ENCODE data around the gene LBH. TPM values are rescaled to one million over a fixed set of nuclear protein-coding genes. Genes with fewer than 3 reads are reported as not detected.

The LBH gene
- total RNA-seq, 1 donor, result 25.0 TPM

- no peak for DNase-seq (ENCODE audit: low read depth in 2 of 3, low spot score in 2 of 3)
These were observed 15.2 kb upstream of the LBH start for GRCh38 chr2:30216157-30216556.

GRCh38 chr2:30217644-30218337 is 13.5 kb upstream of the LBH start:
- DNase-seq (ENCODE audit: low read depth in 2 of 3, low spot score in 2 of 3), result no peak

DNA sequence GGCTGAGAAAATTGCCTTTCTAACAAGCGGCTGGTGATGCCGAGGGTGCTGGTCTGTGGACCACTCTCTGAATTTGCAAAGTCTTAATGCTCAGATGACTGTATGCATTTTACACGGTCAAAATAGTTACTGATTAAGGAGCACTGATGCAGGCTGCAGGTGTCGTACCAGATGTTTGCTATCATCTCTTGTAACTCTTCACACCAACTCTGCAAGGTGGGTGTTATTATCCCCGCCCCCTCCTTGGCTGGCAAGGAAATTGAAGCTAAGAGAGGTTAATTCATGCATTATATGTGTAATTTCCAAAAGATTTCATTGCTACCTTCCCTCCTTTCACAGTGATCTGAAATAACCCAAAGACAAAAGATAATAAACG is 13.0 kb upstream of the LBH start:
- no peak for DNase-seq (ENCODE audit: low read depth in 2 of 3, low spot score in 2 of 3)

- DNase-seq (ENCODE audit: low read depth in 2 of 3, low spot score in 2 of 3), result no peak
These were observed 12.5 kb upstream of the LBH start for GRCh38 chr2:30218814-30219213.

DNA sequence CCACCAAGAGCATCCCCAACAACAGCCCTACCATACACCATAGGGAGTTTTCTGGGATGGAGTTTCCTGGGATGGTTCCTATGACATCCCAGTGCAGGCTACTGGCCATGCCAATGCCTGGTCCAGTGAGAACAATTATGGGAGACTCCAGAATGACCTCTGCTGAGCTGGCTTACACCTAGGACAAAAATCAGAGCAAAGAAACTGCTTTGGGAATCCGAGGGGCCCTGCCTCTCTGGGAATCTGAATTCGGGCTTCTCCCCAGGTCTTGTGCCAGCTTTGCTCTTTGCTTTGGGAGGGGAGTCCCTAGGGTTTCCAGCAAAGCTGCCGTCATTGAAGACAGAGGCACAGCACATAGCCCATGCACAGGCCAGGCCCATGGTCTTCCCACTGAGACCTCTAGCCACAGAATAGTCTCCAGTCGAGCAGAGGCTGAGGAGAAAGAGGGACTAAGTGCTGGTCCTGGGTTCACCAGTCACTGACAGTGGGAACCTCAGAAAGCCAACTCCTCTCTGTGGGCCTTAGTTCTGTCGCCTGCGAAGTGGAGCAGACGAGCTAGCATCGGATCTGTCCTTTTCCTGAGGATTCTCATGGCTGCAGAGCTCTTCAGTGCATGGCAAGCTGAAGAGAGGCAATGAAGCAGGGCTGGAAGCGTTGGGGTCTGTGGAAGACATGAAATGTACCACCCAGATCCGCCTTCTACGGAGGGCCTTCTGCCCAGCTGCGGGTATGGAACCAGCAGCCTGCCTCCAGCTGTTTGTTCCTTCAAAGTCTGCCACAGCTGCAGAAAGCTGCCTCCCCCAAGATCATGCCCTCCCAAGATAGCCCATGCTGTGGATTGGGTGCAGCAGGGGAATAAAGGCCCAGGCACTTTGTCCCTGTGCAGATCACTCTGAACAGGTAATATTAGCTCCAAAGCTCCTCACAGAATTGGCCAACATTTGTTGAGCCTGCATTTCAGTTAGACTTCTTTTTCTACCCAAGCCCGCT is 11.2 kb upstream of the LBH start:
- DNase-seq (ENCODE audit: low read depth in 2 of 3, low spot score in 2 of 3), result no peak

GRCh38 chr2:30221531-30221930 is 9.8 kb upstream of the LBH start:
- DNase-seq (ENCODE audit: low read depth in 2 of 3, low spot score in 2 of 3), result no peak

DNA sequence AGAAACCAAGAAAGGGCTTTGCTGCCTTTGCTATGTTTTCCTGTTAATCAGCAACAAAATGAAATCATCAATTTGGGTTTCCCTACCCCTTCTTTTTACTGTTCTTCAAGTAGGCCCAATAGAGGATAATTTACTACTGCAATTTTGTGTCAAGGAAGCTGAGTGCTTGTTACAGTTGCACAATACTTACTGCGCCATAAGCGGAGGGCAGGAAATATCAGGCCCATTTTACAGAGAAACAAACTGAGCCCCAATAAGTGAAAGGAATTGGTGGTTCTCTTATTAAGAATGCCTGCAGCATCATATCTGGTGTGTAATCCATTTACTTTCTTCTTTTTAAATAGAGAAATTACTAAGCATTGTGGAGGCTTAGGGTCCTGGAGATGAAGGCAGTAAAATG is 9.3 kb upstream of the LBH start:
- no peak for DNase-seq (ENCODE audit: low read depth in 2 of 3, low spot score in 2 of 3)

DNA sequence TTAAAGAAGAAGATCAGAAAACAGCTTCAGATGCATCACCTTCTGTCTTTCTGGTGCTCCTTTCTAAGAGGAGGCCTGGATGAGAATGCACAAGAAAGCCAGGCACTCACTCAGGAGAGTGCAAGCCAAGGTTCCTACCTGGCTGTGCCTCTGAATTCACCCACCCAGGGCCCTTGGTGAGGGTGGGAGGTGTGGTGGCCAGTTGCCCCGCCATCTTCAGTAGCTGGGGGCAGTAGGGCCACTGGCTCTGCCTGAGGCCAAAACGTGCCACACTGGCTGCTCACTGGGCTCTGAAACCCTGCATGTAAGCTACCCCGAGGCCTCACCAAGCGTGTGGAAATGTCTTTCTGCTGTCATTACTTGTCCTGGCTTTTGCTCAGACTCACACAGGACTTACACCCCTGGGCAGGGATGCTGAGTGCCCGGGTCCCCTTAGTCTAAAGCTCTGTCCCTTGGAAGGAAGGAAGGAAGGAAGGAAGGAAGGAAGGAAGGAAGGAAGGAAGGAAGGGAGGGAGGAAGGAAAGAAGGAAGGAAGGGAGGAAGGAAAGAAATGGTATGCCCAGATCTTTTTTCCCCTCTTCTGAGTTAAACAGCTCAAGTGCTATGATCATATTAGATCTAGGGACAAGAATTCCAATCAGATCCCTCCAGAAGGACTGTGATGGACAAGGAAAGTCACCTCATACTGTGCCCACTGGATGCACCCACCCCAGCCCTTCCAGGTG is 8.5 kb upstream of the LBH start:
- DNase-seq (ENCODE audit: low read depth in 2 of 3, low spot score in 2 of 3), result no peak

DNA sequence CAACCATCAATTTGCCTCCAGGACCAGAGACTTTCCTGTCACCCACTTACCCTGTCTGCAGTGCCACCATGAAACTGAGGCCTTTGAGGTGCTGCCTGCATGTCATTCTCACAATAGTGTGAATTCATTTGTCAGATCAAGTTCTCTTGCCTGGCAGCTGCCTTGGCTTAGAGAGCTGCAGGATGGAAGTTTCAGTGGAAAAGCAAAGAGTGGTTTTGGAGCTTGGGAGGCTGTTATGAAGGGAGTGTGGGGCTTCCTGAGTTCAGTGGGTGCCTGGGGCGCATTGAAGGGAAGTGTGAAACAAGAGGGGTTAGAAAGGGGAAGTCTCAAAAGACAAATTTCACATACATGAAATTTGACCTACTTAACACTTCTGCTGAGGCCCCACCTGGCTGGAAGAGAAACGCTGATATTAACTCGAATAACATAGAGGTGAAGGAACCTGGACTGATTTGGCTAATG is 7.9 kb upstream of the LBH start:
- DNase-seq (ENCODE audit: low read depth in 2 of 3, low spot score in 2 of 3), result peak in 1 of 3 donors; percentile 50

DNA sequence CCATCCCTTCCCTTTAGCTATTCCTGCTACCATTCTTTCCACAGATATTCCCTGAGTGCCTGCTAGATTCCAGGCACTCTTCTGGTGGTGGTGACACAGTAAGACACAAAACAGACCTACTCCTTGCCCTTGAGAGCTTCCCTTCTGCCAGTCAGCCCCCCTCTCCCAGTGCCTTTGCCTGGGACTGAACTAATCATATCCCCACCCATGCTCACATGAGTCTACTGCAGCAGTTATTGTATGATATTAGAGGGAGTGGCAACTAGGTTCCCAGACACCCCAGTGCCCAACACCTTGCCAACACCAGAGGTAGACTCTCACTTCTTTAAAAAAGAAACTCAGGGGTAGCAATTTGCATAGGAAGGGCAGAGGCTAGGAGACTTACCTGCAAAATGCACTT is 7.2 kb upstream of the LBH start:
- no peak for DNase-seq (ENCODE audit: low read depth in 2 of 3, low spot score in 2 of 3)

DNA sequence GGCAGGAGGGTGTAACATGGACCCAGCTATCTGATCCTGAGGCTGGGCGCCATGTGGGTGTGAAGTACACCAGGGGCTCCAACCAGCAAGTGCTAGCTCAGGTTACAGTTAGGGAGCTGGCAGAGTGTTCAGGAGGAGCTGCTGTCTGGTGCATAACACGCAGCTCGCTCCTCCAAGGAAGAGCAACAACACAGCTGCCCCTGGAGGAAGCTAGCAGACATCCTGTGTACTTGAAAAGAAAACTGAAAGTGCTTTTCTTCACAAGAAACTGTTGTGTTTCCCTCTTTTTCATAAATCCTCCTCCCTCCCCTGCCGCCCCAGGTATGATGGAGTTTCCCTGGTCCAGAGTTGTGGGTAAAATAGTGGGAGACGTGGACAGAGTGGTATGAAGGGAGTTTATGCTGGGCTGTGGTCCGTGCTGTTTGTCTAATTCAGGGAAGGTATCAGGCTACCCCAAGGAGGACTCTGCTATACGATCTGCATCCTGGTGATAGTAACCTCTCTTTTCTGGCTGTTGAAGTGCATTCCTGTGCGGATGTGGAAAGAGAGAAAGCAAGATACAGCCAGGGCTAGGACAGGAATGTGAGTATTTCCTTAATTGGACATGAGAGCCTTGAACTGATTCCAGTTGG is 6.1 kb upstream of the LBH start:
- peak in 2 of 3 donors; percentile 54 to 79 for DNase-seq (ENCODE audit: low read depth in 2 of 3, low spot score in 2 of 3)

DNA sequence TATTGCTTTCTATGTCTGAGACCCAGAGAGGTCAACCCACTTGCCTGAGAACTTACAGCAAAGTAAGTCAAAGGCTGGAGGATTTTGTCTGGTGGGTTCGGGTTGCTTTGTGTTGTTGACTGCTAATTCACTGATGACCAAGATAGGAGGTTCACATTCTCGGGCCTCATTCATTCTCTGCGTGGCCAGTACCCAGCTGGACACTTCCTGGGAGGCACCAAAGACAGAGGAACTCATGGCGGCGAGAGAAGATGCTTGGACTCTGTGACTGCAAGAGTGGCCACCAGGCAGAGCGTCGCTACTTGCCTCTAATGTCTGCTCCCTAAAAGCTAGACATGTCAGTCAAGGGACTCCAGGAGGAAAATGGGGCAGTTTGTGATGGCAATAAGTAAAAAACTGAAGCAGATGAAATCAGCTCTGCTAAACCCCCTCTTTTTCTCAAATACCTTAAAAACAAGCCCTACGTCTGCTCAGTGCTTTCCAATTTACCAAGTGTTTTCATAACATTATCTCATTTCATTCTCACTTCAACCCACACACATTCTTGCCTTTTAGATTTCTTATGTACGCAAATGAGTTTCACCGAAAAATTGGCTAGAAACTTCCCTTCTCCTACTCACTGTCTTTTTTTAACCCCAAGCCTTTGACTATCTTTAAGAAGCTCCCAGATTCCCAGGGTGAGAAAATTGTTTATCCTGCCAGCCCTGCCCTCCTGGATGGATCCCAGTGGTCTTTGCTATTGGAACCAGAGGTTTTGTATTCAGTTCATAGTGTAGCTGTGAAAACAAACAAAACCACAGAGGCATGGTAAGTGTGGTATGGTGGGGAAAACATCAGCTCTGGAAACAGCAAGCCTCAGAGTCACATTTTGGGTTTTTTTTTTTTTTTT is 4.9 kb upstream of the LBH start:
- DNase-seq (ENCODE audit: low read depth in 2 of 3, low spot score in 2 of 3), result no peak

DNA sequence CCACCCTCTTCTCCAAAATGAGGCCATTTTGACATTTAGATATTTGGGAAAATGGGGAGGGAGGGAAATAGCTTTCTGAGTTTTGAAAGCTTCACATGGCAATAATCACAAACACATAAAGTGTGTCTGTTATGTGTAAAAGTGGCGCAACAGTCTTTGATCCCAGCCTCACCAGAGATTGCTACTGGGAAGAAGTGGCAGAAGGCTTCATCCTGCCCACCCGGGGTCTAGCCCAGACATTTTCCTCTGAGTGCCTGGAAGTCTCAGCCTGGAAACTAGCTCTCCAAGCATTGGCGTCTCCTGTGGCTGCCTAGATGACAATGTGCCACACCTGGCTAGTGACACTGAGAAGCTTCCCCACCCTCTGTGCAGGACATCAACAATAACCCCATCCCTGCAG is 1.7 kb upstream of the LBH start:
- no peak for DNase-seq (ENCODE audit: low read depth in 2 of 3, low spot score in 2 of 3)

DNA sequence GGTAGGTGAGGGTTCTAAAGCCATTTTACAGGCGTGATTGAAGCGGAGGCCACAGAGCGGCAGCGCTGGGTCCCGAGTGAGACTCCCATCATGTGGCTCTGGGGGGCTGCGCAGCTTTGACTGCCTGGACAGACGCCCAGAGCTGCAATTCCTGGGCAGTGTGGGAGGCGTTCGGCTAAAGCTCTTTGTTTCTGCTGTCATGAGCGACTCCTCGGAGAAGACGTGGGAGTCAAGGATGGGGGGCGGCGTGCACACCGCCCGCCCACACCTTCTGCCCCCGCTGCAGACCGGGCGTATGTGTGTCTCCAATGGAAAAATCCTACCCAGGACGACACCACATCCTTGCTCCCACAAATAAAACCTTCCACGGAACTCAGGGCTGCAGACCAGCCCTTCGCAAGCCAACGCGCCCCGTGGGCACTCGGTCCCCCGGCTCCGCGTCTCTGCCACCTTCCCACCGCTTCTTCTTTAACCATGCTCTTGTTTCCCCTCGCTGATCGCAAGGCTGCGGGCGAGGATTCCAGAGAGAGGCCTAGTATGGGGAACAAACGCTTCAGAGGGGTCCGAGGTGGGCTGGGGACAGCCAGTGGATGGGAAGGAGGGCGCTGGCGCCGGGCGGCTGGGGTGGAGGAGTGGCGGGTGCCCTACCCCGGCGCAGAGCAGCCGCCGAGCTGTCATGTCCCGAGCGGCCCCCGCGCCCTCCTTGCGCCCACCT is 680 bp upstream of the LBH start:
- peak in 2 of 3 donors; percentile 35 to 44 for DNase-seq (ENCODE audit: low read depth in 2 of 3, low spot score in 2 of 3)

DNA sequence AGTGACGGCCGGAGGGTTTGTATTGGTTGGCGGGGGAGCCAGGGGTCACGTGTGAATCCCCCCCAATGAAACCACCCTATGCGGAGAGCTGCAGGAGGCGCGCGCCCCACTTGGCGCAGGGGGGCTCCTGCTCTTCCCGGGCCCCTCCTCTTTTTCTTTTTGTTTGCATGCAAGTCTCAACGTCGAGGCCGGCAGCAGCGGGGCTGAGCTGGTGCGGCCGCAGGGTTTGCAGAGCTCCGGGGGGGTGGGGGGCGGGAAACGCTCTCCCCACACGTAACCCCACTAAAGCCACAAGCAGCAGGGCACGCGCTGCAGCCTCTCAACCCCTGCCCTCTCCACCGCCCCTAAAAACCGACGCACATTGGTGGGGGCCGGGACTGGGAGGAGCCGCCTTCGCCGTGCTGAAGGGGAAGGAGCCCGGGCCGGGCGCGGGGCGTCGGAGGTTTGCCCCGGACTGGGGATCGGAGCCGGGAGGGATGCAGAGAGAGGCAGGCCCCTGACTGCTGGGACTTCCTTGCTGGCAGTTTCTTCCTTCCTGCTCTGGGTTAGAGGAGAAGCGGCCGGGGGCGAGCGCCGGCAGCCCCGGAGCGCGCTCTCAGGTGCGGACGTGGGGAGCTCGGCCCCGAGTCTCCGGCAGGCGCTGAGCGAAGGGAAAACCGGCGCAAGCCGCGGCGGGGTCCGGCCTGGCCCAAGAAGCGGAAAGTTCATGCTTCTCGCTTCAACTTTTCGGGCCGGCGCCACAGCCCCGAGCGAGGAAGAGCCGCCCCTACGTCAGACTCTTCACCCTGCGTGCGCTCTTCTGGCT is 864 bp downstream of the LBH start:
- peak; percentile 62 to 84 (median 74) for DNase-seq (ENCODE audit: low read depth in 2 of 3, low spot score in 2 of 3)

GRCh38 chr2:30232801-30233130 is 1.4 kb downstream of the LBH start:
- peak in 1 of 3 donors; percentile 39 for DNase-seq (ENCODE audit: low read depth in 2 of 3, low spot score in 2 of 3)

DNA sequence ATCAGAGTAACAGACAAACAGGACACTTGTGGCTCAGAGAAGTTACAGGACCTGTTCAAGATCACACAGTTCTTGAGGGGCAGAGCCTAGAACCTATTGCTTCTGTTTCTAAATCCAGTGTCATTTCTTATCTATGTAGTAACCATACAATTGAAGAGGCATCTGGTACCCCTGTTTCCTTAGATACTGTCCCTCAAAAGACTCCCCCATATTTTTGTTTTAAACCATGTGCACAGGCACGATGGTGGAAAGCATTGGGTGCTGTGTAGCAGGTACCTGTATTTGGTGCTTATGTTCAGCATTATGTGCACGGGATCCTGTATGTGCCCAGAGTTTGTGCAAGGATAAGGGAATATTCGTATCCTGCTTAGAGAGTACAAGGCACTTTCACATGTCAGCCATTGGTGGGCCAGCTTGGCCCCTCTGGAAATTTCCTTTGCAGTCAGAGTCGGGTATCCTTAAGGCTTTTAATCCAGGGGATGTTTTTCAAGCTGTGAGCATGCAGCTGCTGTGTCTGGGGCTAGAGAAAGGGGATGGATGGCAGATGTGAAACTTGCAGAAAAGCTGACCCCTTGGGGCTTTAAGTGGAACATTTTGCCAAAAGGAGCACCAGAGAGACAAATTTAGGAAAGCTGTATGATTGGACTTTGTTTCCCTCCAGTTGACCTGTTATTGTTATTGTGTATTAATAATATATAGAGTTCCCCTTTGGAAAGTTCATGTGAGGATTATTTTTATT is 2.1 kb downstream of the LBH start:
- DNase-seq (ENCODE audit: low read depth in 2 of 3, low spot score in 2 of 3), result peak in 1 of 3 donors; percentile 13

Measured in hematopoietic multipotent progenitor cell (in vitro differentiated cells).